ENCODE results near the gene ESRP2.

Gene ESRP2

GRCh38 chr16:68264128-68265077, 28.5 kb upstream of the ESRP2 start, which contains the start of gene SLC7A6:
SLC7A6 (plus strand) TSS chr16:68264526; CDS start chr16:68274727, 10,201 bp downstream.
- Histone ChIP-seq H3K9me3 (replicated peaks; ENCODE audit: insufficient read depth, low read length) (no peaks in the 10 kb centered on the region), H3K9me2 (replicated peaks; ENCODE audit: insufficient read depth, low read length) (no peaks in the 10 kb centered on the region), H3F3A (ENCODE audit: insufficient read depth, low read length) (peaks cover 27% of the 10 kb centered on the region), H3K27me3 (replicated peaks; ENCODE audit: insufficient read depth, low read length) (no peaks in the 10 kb centered on the region), H3K9ac (ENCODE audit: low read length) (peak within 1 kb of the TSS; percentile 89), H3K4me3 (ENCODE audit: low read length) (peak within 1 kb of the TSS; percentile 94), H3K4me1 (ENCODE audit: low read length) (peaks cover 42% of the 10 kb centered on the region), H4K20me1 (ENCODE audit: insufficient read depth, low read length) (no peaks in the 10 kb centered on the region), H3K4me2 (ENCODE audit: low read depth, low read length) (peak within 1 kb of the TSS; percentile 96), H3K27ac (ENCODE audit: low read length) (peak within 1 kb of the TSS; percentile 75), H3K36me3 (replicated peaks; ENCODE audit: insufficient read depth, low read length) (peaks cover 10% of the 10 kb centered on the region), H3K79me2 (ENCODE audit: low read length) (peaks cover 89% of the 10 kb centered on the region), H2AFZ (ENCODE audit: low read length) (peak within 1 kb of the TSS; percentile 63)
- DNase-seq, result peak; percentile 84
- TF ChIP-seq EZH2 (optimal IDR thresholded peaks at IDR 0.05; ENCODE audit: low read depth, low read length) (no peak), EZH2phosphoT487 (IDR thresholded peaks at IDR 0.05; ENCODE audit: low read length) (no peak)
- TF ChIP-seq, protein P1, sequence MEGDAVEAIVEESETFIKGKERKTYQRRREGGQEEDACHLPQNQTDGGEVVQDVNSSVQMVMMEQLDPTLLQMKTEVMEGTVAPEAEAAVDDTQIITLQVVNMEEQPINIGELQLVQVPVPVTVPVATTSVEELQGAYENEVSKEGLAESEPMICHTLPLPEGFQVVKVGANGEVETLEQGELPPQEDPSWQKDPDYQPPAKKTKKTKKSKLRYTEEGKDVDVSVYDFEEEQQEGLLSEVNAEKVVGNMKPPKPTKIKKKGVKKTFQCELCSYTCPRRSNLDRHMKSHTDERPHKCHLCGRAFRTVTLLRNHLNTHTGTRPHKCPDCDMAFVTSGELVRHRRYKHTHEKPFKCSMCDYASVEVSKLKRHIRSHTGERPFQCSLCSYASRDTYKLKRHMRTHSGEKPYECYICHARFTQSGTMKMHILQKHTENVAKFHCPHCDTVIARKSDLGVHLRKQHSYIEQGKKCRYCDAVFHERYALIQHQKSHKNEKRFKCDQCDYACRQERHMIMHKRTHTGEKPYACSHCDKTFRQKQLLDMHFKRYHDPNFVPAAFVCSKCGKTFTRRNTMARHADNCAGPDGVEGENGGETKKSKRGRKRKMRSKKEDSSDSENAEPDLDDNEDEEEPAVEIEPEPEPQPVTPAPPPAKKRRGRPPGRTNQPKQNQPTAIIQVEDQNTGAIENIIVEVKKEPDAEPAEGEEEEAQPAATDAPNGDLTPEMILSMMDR (IDR thresholded peaks at IDR 0.05; ENCODE audit: low read length), result peak; percentile 86

DNA sequence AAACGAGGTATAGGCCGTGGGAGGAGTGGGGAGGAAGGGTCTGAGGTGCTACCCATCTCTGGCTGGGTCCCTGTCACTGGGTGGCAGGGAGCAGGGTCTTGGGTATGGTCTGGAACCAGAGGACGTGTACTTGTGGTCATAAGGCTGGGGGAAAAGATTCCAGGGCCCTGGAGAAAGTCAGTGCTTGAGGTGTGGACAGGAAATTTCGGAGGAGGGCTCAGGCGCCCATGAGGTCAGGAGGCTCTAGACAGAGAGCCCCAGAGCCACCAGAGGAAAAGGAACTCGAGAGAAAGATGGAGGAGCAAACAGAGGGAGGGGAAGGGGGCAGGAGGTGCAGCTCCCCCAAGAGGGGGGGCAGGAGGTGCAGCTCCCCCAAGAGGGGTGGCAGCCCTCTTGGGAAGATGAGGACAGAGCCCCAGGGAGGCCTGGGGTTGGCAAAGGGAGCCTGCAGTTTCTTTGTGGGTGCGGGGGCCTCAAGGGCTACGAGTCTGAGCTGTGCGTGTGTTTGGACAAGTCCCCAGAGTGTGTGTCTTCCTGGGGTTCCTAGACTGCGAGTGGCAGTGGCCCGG, 27.7 kb upstream of the ESRP2 start:
- peaks cover 89% of the 10 kb centered on the region for H3K79me2 ChIP-seq (ENCODE audit: low read length)

GRCh38 chr16:68259007-68259825, 23.3 kb upstream of the ESRP2 start:
- TF ChIP-seq, protein P1 (IDR thresholded peaks at IDR 0.05; ENCODE audit: low read length), result no peak
- TF ChIP-seq EZH2 (optimal IDR thresholded peaks at IDR 0.05; ENCODE audit: low read depth, low read length) (no peak), EZH2phosphoT487 (IDR thresholded peaks at IDR 0.05; ENCODE audit: low read length) (no peak)
- no peak overlapping the region for H3K4me2 ChIP-seq (ENCODE audit: low read depth, low read length)

More for the DNA sequence above, 27.7 kb upstream of the ESRP2 start:
- H3K4me2 ChIP-seq (ENCODE audit: low read depth, low read length), result peak overlapping the region; percentile 96
- H3K36me3 ChIP-seq (replicated peaks; ENCODE audit: insufficient read depth, low read length), result peaks cover 10% of the 10 kb centered on the region
- H3F3A ChIP-seq (ENCODE audit: insufficient read depth, low read length), result peaks cover 28% of the 10 kb centered on the region
- peak overlapping the region; percentile 75 for H3K27ac ChIP-seq (ENCODE audit: low read length)
- peak overlapping the region; percentile 73 for H3K4me3 ChIP-seq (ENCODE audit: low read length)
- DNase-seq, result no peak
- H2AFZ ChIP-seq (ENCODE audit: low read length), result peak overlapping the region; percentile 63
- peak overlapping the region; percentile 79 for H3K9ac ChIP-seq (ENCODE audit: low read length)
- TF ChIP-seq EZH2 (optimal IDR thresholded peaks at IDR 0.05; ENCODE audit: low read depth, low read length) (no peak), EZH2phosphoT487 (IDR thresholded peaks at IDR 0.05; ENCODE audit: low read length) (no peak)
- TF ChIP-seq, protein P1 (IDR thresholded peaks at IDR 0.05; ENCODE audit: low read length), result no peak
- H3K27me3 ChIP-seq (replicated peaks; ENCODE audit: insufficient read depth, low read length), result no peaks in the 10 kb centered on the region
- no peaks in the 10 kb centered on the region for H4K20me1 ChIP-seq (ENCODE audit: insufficient read depth, low read length)
- no peaks in the 10 kb centered on the region for H3K9me3 ChIP-seq (replicated peaks; ENCODE audit: insufficient read depth, low read length)
- H3K9me2 ChIP-seq (replicated peaks; ENCODE audit: insufficient read depth, low read length), result no peaks in the 10 kb centered on the region
- peaks cover 48% of the 10 kb centered on the region for H3K4me1 ChIP-seq (ENCODE audit: low read length)

More at GRCh38 chr16:68259007-68259825, 23.3 kb upstream of the ESRP2 start:
- H3K79me2 ChIP-seq (ENCODE audit: low read length), result peaks cover 74% of the 10 kb centered on the region
- H3K4me3 ChIP-seq (ENCODE audit: low read length), result no peak overlapping the region
- no peaks in the 10 kb centered on the region for H3K27me3 ChIP-seq (replicated peaks; ENCODE audit: insufficient read depth, low read length)
- H3K9me3 ChIP-seq (replicated peaks; ENCODE audit: insufficient read depth, low read length), result no peaks in the 10 kb centered on the region
- H3K4me1 ChIP-seq (ENCODE audit: low read length), result peaks cover 76% of the 10 kb centered on the region
- peaks cover 11% of the 10 kb centered on the region for H3K36me3 ChIP-seq (replicated peaks; ENCODE audit: insufficient read depth, low read length)
- no peaks in the 10 kb centered on the region for H3K9me2 ChIP-seq (replicated peaks; ENCODE audit: insufficient read depth, low read length)
- no peaks in the 10 kb centered on the region for H4K20me1 ChIP-seq (ENCODE audit: insufficient read depth, low read length)
- H3K27ac ChIP-seq (ENCODE audit: low read length), result peak overlapping the region; percentile 98; the same call in 1 of the 2 replicates
- no peak overlapping the region for H2AFZ ChIP-seq (ENCODE audit: low read length)
- no peak overlapping the region for H3K9ac ChIP-seq (ENCODE audit: low read length)
- DNase-seq, result no peak
- H3F3A ChIP-seq (ENCODE audit: insufficient read depth, low read length), result peaks cover 48% of the 10 kb centered on the region

Data from MM.1S (cell line).